T-helper 2 cell treated with Interferon-gamma antibody and Interleukin-4, amounts not matched to agents 5 μg/mL and 100 μg/mL, for 36 hours (primary cell): ENCODE results near the gene METTL13.
A peak's percentile ranks its signal among the peaks of the same experiment; 100 is the strongest.

Experiments used
- DNase-seq: peaks from one replicate; pipeline ENCODE4 v3.0.0; 2021; ENCODE audit warnings: low spot score
- H3K27ac Mint-ChIP-seq: one replicate; pipeline ENCODE4 v1.8.0; 2021; ENCODE audit warnings: mild to moderate bottlenecking, mixed read lengths
- H3K27me3 Mint-ChIP-seq: one replicate; pipeline ENCODE4 v1.8.0; 2021; ENCODE audit warnings: low read depth, mixed read lengths
- H3K36me3 Mint-ChIP-seq: one replicate; pipeline ENCODE4 v1.8.0; 2021; ENCODE audit warnings: low read depth, mixed read lengths
- H3K4me1 Mint-ChIP-seq: one replicate; pipeline ENCODE4 v1.8.0; 2021; ENCODE audit warnings: low read depth, mixed read lengths
- H3K4me3 Mint-ChIP-seq: one replicate; pipeline ENCODE4 v1.8.0; 2022; ENCODE audit warnings: mild to moderate bottlenecking, moderate library complexity, mixed read lengths
- H3K9me3 Mint-ChIP-seq: one replicate; pipeline ENCODE4 v1.8.0; 2021; ENCODE audit warnings: mixed read lengths

METTL13 gene

GRCh38 chr1:171828794-171829193, 47.3 kb downstream of the METTL13 start:
- Mint-ChIP-seq H3K27ac (no peak overlapping the region), H3K27me3 (no peaks in the 10 kb centered on the region), H3K36me3 (peaks cover 5% of the 10 kb centered on the region), H3K4me1 (no peaks in the 10 kb centered on the region), H3K9me3 (peaks cover 26% of the 10 kb centered on the region), H3K4me3 (no peak overlapping the region)
- DNase-seq: no peak

- Mint-ChIP-seq H3K27ac (no peak overlapping the region), H3K27me3 (no peaks in the 10 kb centered on the region), H3K4me3 (no peak overlapping the region), H3K36me3 (no peaks in the 10 kb centered on the region), H3K9me3 (peaks cover 3% of the 10 kb centered on the region), H3K4me1 (no peaks in the 10 kb centered on the region)
- DNase-seq: no peak
Measured at GRCh38 chr1:171833091-171833825, 51.8 kb downstream of the METTL13 start.

DNA sequence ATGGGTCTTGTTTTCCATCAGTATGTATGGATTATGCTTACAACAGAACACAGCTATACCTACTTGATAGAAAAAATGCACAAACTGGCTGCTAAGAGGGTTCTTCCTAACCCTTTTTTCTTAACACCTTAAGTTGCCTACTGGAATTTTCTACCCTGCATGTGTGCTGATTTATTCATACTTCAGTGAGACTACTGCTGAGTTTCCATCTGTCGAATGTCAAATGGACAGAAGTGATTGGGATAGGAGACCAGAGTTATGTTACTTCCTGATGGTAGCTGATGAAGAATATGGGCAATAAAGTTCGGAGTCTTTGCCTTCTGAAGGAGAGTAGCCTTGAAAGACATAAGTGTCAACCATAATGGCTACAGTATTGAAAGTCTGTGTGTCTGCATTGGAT, 53.4 kb downstream of the METTL13 start:
- Mint-ChIP-seq H3K4me3 (no peak overlapping the region), H3K27me3 (peaks cover 5% of the 10 kb centered on the region), H3K27ac (no peak overlapping the region), H3K36me3 (no peaks in the 10 kb centered on the region), H3K4me1 (no peaks in the 10 kb centered on the region), H3K9me3 (no peaks in the 10 kb centered on the region)
- DNase-seq: no peak

DNA sequence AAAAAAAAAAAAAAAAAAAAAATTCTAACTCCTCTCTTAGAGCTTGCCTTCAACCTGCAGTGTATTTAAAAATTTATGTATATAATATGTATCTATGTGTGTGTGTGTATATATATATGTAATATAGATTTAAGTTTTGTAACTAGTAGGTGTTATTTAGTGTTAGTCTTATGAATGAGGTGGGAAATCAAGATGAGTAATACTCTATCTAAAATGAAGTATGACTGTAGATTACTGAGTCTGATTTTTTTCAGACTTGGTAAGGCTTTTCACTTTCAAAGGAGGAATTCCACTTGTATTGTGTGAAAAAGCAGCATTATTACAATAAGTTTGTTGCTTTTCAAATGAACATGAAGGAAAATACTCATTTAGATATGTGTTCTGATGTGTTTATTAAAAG, 54.4 kb downstream of the METTL13 start:
- H3K4me3 Mint-ChIP-seq: no peak overlapping the region
- H3K27me3 Mint-ChIP-seq: peaks cover 11% of the 10 kb centered on the region
- H3K36me3 Mint-ChIP-seq: no peaks in the 10 kb centered on the region

DNA sequence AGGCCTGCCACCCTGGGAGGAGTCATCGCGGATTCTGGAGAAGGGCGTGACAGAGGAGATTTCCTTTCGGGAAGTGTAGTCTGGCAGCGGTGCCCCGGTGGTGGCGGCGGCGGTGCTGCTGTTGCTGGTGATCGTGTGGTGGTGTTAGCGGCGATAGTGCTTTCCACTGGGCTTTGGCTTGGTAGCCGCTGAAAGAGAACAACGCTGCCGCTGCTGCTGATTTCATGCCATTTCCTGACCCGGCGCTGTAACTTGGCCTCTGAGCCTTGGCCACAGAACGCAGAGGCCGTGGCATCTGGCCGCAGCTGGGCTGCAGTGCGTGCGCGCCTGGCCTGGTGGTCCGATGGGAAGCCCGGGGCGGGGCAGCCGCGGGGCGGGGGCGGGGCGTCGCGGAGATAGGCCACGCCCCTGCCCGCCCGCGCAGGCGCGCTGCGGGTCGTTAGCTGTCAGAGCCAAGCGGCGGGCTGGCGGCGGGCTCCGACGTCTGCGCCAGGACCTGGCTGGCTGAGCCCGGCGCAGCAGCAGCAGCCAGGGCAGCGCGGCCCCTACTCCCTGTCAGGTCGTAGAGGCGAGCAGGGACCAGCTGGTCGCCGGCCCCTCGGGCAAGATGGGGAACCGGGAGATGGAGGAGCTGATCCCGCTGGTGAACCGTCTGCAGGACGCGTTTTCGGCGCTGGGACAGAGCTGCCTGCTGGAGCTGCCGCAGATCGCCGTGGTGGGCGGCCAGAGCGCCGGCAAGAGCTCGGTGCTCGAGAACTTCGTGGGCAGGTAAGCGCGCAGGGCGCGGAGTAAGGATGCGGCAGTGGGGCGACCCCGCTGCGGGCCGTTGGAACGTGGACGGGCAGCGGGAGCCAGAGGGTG, 59.8 kb downstream of the METTL13 start, which contains the start of gene DNM3:
DNM3 (plus strand) TSS at position 449 of the 861 bp plus-strand sequence; CDS start at position 608, 159 bp downstream.
- Mint-ChIP-seq H3K4me3 (peak within 1 kb of the TSS; percentile 88), H3K27ac (peak within 1 kb of the TSS; percentile 56), H3K4me1 (peaks cover 15% of the 10 kb centered on the region), H3K36me3 (no peaks in the 10 kb centered on the region), H3K27me3 (peaks cover 41% of the 10 kb centered on the region), H3K9me3 (no peaks in the 10 kb centered on the region)
- DNase-seq: peak; percentile 83

More for the DNA sequence above, 54.4 kb downstream of the METTL13 start:
- DNase-seq: no peak
- Mint-ChIP-seq H3K27ac (no peak overlapping the region), H3K9me3 (no peaks in the 10 kb centered on the region), H3K4me1 (peaks cover 4% of the 10 kb centered on the region)

DNA sequence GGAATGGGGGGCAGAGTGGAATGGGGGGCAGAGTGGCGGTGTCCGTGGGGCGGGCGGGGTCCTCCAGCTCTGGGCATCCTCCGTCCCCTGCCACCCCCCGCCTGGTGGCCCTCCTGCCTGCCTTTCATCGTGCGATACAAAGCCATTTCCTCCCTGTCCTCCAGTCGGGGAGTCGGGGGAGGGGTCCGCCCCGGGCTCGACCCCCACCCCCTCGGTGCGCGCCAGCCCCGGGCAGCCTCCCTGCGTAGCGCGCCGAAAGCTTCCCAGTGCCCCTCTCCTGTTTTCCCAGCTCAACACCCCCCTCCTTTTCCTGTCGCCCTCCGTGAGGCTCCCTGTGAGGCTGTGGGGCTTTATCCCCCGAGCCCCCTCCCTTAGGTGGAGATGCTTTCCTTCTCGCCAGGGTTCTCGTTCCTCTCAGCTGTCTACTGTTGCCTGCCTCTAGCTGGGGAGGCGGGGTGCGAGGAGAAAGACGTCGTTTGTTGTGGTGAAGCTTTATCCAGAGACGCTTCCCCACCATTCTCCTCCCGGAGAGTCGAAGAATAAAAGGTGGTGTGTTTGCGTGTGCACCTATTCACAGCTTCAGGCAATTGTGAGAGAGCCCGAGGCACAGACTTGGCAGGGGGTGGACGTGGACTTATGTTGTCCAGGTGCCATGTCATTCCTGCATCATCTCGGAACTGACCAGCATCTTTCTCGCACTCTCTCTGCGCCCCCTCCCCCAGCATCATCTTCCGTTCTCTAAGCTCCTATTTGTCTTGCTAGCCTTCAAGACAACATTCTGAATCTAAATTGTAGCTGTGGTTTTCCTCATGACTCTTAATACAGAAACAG, 60.7 kb downstream of the METTL13 start:
- H3K27me3 Mint-ChIP-seq: peaks cover 41% of the 10 kb centered on the region
- H3K4me3 Mint-ChIP-seq: peak overlapping the region; percentile 88
- no peak for DNase-seq
- peak overlapping the region; percentile 56 for H3K27ac Mint-ChIP-seq
- H3K4me1 Mint-ChIP-seq: peaks cover 15% of the 10 kb centered on the region
- no peaks in the 10 kb centered on the region for H3K36me3 Mint-ChIP-seq
- no peaks in the 10 kb centered on the region for H3K9me3 Mint-ChIP-seq

- peaks cover 15% of the 10 kb centered on the region for H3K4me1 Mint-ChIP-seq
- DNase-seq: no peak
- no peak overlapping the region for H3K27ac Mint-ChIP-seq
- H3K9me3 Mint-ChIP-seq: no peaks in the 10 kb centered on the region
- H3K4me3 Mint-ChIP-seq: no peak overlapping the region
- H3K27me3 Mint-ChIP-seq: peaks cover 52% of the 10 kb centered on the region
- no peaks in the 10 kb centered on the region for H3K36me3 Mint-ChIP-seq
Measured at GRCh38 chr1:171844381-171844780, 62.9 kb downstream of the METTL13 start.

DNA sequence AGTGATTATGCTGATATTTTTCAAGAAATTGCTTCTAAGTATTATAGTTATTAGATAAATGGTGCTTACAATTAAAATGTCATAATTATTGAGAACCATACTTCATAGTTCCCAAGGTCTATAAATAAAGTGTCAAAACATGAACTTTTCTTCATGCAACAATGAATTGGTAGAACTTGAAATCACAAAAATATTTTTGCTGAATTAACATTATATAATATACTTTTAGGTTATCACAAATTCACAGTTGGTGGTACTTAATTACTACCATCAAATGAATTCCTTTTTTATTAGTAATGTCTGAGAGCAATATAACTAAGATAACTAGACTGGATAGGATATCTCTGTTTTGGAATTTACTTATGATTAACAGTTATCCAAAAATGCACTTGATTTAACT, 64.5 kb downstream of the METTL13 start:
- peaks cover 11% of the 10 kb centered on the region for H3K4me1 Mint-ChIP-seq
- H3K27me3 Mint-ChIP-seq: peaks cover 48% of the 10 kb centered on the region
- DNase-seq: no peak
- no peak overlapping the region for H3K27ac Mint-ChIP-seq
- H3K36me3 Mint-ChIP-seq: no peaks in the 10 kb centered on the region
- no peak overlapping the region for H3K4me3 Mint-ChIP-seq
- H3K9me3 Mint-ChIP-seq: no peaks in the 10 kb centered on the region
